Measurements from ENCODE around the gene COX10.
A peak's percentile ranks its signal among the peaks of the same experiment; 100 is the strongest.

The COX10 gene

DNA sequence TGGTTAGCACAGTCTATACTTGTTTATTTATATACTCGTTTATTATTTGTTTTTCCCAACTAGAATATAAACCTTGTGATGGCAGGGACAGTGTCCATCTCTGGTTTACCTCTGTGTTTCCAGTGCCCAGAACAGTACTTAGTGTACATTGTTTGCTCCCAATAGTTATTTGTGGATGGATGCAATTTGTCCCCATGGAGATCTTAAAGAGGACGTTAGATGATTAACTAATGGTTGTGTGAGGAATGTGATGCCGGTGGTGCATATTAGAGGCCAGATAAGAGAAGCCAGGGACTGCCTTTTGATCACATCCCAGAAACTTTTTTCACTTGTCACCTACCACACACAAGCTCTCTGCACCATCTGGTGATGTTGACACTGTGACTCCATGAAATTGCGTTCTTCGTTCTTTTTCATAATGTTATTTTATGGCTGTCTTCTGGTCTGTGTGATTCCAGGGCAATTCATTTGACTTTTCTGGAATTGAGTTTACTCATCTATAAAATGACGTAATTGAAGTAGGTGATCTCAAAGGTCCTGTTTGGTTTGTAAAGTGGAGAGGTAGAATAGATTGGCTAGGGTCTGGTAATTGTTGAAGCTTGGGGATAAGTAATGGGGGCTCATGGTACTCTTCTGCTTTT lies 1.2 kb downstream of the COX10 start:
- H4K20me1 ChIP-seq (ENCODE audit: insufficient read depth, low read length) = no peaks in the 10 kb centered on the region
- H3K27me3 ChIP-seq (ENCODE audit: low read depth, low read length) = no peaks in the 10 kb centered on the region
- H3K9me3 ChIP-seq (ENCODE audit: insufficient read depth, low read length) = no peaks in the 10 kb centered on the region
- H3K9ac ChIP-seq (ENCODE audit: low read length) = no peak overlapping the region
- H3K4me3 ChIP-seq (ENCODE audit: low read length) = peak overlapping the region; percentile 92
- H3K79me2 ChIP-seq (ENCODE audit: low read length) = peaks cover 72% of the 10 kb centered on the region
- TF ChIP-seq EZH2phosphoT487 (IDR thresholded peaks at IDR 0.05; ENCODE audit: low read depth) = no peak
- TF ChIP-seq, protein P1, sequence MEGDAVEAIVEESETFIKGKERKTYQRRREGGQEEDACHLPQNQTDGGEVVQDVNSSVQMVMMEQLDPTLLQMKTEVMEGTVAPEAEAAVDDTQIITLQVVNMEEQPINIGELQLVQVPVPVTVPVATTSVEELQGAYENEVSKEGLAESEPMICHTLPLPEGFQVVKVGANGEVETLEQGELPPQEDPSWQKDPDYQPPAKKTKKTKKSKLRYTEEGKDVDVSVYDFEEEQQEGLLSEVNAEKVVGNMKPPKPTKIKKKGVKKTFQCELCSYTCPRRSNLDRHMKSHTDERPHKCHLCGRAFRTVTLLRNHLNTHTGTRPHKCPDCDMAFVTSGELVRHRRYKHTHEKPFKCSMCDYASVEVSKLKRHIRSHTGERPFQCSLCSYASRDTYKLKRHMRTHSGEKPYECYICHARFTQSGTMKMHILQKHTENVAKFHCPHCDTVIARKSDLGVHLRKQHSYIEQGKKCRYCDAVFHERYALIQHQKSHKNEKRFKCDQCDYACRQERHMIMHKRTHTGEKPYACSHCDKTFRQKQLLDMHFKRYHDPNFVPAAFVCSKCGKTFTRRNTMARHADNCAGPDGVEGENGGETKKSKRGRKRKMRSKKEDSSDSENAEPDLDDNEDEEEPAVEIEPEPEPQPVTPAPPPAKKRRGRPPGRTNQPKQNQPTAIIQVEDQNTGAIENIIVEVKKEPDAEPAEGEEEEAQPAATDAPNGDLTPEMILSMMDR (IDR thresholded peaks at IDR 0.05; ENCODE audit: low read depth, low read length) = no peak
- no peak overlapping the region for H3K27ac ChIP-seq (ENCODE audit: low read length)
- H3K4me1 ChIP-seq (ENCODE audit: low read length) = peaks cover 15% of the 10 kb centered on the region
- H3K36me3 ChIP-seq (replicated peaks; ENCODE audit: low read depth, low read length) = peaks cover 14% of the 10 kb centered on the region
- peak overlapping the region; percentile 75 for H3K4me2 ChIP-seq (ENCODE audit: low read length)
- H2AFZ ChIP-seq (ENCODE audit: low read depth, low read length) = no peak overlapping the region

DNA sequence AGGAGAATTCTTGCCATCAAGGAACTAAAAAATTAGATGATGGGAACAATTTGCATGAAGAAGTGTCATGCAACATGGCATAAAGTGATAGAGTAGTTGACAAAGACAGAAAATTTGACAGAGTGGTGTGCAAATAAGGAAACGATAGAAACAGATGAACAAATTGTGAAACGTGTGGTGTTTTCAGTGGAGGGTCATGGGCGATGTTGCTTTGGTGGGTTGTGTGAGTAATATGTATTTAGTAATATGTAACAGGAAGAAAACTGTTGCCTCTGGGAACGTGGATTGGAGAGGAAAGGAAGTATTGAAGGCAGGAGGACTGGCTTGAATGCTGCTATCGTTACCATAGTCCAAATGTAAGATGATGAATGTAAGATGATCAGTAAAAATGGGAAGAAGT lies 3.6 kb downstream of the COX10 start:
- no peaks in the 10 kb centered on the region for H3K9me3 ChIP-seq (ENCODE audit: insufficient read depth, low read length)
- TF ChIP-seq, protein P1 (IDR thresholded peaks at IDR 0.05; ENCODE audit: low read depth, low read length) = no peak
- no peak for TF ChIP-seq EZH2phosphoT487 (IDR thresholded peaks at IDR 0.05; ENCODE audit: low read depth)
- no peak overlapping the region for H2AFZ ChIP-seq (ENCODE audit: low read depth, low read length)
- H3K4me2 ChIP-seq (ENCODE audit: low read length) = no peak overlapping the region
- no peaks in the 10 kb centered on the region for H4K20me1 ChIP-seq (ENCODE audit: insufficient read depth, low read length)
- no peak overlapping the region for H3K27ac ChIP-seq (ENCODE audit: low read length)
- peaks cover 55% of the 10 kb centered on the region for H3K79me2 ChIP-seq (ENCODE audit: low read length)
- no peaks in the 10 kb centered on the region for H3K36me3 ChIP-seq (replicated peaks; ENCODE audit: low read depth, low read length)
- no peaks in the 10 kb centered on the region for H3K27me3 ChIP-seq (ENCODE audit: low read depth, low read length)
- H3K4me1 ChIP-seq (ENCODE audit: low read length) = peaks cover 15% of the 10 kb centered on the region
- no peak overlapping the region for H3K9ac ChIP-seq (ENCODE audit: low read length)
- no peak overlapping the region for H3K4me3 ChIP-seq (ENCODE audit: low read length)

DNA sequence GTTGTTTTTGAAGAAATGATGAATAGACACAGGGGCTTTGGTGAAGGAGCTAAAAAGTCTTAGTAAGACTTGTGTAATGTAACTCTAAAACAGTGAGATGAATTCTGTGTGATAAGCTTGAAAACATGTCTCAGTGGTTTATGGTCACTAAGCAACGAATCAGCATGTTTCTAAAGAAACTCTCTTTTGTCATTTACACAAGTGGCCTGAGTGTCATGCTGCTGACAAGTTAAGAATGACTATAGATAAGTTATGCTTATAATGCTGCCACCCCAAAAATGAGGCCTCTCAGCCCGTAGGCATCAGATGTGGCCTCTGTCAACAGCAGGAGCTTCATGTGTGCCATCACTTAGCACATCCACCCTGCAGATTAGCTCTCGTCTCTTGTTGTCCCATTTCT lies 8.7 kb downstream of the COX10 start:
- Histone ChIP-seq H2AFZ (ENCODE audit: low read depth, low read length) (no peak overlapping the region), H3K27me3 (ENCODE audit: low read depth, low read length) (no peaks in the 10 kb centered on the region), H3K36me3 (replicated peaks; ENCODE audit: low read depth, low read length) (peaks cover 2% of the 10 kb centered on the region), H3K4me3 (ENCODE audit: low read length) (no peak overlapping the region), H3K79me2 (ENCODE audit: low read length) (peaks cover 5% of the 10 kb centered on the region), H3K9ac (ENCODE audit: low read length) (no peak overlapping the region), H4K20me1 (ENCODE audit: insufficient read depth, low read length) (no peaks in the 10 kb centered on the region), H3K27ac (ENCODE audit: low read length) (no peak overlapping the region), H3K9me3 (ENCODE audit: insufficient read depth, low read length) (no peaks in the 10 kb centered on the region), H3K4me1 (ENCODE audit: low read length) (no peaks in the 10 kb centered on the region), H3K4me2 (ENCODE audit: low read length) (no peak overlapping the region)
- TF ChIP-seq, protein P1 (IDR thresholded peaks at IDR 0.05; ENCODE audit: low read depth, low read length) = no peak
- no peak for TF ChIP-seq EZH2phosphoT487 (IDR thresholded peaks at IDR 0.05; ENCODE audit: low read depth)

DNA sequence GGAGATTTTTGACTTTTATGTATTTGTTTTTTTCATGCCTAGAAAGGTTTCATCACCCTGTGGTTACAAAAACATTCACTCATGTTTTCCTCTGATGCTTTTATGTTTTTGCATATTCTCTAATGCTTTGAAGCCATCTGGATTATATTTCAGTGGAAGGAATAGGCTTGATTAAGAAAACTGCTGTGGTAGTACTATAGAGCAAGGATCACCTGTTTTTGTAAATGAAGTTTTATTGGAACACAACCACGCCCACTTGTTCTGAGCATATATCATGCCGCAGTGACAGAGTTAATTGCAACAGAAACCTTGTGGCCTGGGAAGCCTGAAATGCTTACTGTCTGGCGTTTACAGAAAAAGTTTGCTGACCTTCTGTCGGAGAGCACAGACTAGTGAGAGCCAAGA lies 11.5 kb downstream of the COX10 start:
- Histone ChIP-seq H3K27me3 (ENCODE audit: low read depth, low read length) (no peaks in the 10 kb centered on the region), H3K36me3 (replicated peaks; ENCODE audit: low read depth, low read length) (peaks cover 2% of the 10 kb centered on the region), H3K4me3 (ENCODE audit: low read length) (no peak overlapping the region), H3K79me2 (ENCODE audit: low read length) (no peaks in the 10 kb centered on the region), H3K9me3 (ENCODE audit: insufficient read depth, low read length) (no peaks in the 10 kb centered on the region), H2AFZ (ENCODE audit: low read depth, low read length) (no peak overlapping the region), H3K27ac (ENCODE audit: low read length) (no peak overlapping the region), H4K20me1 (ENCODE audit: insufficient read depth, low read length) (no peaks in the 10 kb centered on the region), H3K4me1 (ENCODE audit: low read length) (no peaks in the 10 kb centered on the region), H3K9ac (ENCODE audit: low read length) (no peak overlapping the region), H3K4me2 (ENCODE audit: low read length) (no peak overlapping the region)
- TF ChIP-seq, protein P1 (IDR thresholded peaks at IDR 0.05; ENCODE audit: low read depth, low read length) = no peak
- TF ChIP-seq EZH2phosphoT487 (IDR thresholded peaks at IDR 0.05; ENCODE audit: low read depth) = no peak

All from OCI-LY3 (cell line).